ENCODE results near the gene WNK2. TPM values are rescaled to one million over a fixed set of nuclear protein-coding genes. Genes with fewer than 3 reads are reported as not detected.

WNK2 gene
- total RNA-seq, 4 donors from 2014 or later: 0.28 to 1.7 (median 0.47) TPM

DNA sequence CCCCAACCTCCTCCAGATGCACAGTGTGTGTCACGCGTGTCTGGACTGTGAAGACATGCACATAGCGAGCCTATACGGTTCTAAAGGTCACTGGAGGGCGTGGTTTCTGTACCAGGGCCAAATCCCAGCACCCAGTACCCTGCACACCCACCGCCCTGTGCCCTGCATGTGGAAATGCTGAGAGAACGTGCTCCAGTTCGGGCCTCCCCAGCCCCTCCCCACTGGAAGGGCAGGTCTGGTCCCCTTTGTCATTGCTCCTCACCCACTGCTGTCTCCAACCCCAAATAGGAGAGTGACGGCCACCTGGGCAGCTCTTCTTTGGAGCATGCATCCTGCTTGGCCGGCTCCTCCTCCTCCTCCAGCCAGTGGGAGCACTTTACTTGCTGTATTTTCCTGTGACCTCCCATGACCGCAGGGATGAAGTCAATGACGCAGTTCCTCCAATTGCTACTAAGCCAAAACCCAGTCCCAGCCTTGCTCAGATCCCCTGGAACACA is 116.7 kb downstream of the WNK2 start:
- DNase-seq (ENCODE audit: low spot score) (no peak), ATAC-seq (ENCODE audit: low FRiP score) (no peak)
- no peak for TF ChIP-seq CTCF (IDR thresholded peaks at IDR 0.05)

DNA sequence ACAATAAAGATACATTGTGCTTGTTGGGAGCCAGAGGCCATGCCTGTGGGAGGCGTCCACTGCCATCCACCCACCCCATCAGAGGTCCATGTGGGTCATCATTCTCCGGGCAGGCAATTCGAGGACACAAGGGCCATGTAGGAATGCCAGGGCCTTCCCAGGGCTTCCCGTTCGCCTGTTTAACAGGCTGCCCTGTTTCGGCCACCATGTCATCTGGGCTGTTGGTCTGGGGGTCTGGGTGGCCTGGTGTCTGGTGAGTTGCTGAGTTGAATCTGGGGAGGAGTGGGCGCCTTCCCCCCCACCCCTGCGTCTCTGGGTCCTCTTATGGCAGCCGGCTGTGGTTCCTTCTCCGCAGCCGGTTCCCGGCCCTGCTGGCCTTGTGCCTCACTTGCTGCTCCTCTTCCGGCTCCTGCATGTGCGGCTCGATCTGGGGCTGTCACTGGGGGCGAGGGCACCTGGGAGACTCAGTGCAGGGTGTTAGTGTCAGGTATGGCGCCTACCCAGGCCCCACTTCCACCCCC is 117.4 kb downstream of the WNK2 start:
- no peak for ATAC-seq (ENCODE audit: low FRiP score)
- DNase-seq (ENCODE audit: low spot score): no peak
- TF ChIP-seq CTCF (IDR thresholded peaks at IDR 0.05): no peak

DNA sequence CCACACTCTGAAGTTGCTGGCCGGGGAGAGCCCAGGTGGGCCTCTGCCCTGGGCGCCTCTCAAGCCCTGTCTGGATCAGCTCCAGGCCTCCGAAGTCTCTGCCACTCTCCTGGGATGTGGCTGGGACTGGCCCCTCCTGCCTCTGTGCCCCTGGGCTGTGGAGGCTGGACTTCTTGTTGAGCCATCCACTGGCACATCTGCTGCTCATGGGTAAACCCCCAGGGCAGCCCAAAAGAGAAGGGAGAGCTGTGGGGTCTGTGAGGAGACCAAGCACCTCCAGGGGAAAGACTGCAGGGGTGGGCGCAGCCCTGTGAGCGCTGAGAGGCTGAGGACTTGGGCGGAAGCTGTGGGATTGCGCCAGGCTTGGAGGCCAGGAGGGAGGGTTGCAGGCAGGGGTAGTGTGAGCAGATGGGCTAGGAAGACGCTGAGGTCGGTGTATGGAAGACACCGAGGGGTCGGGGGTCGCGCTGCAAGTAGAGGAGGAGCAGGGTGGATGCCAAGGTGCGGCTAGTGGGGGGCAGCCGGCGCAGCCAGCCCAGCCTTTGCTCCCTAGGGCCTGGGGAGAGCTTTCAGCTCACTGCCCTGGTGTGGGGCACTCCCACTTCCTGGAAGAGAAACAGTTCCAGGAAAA is 118.1 kb downstream of the WNK2 start:
- DNase-seq (ENCODE audit: low spot score) (no peak), ATAC-seq (ENCODE audit: low FRiP score) (peak; percentile 35)
- no peak for TF ChIP-seq CTCF (IDR thresholded peaks at IDR 0.05)

- ATAC-seq (ENCODE audit: low FRiP score) (peak; percentile 25), DNase-seq (ENCODE audit: low spot score) (no peak)
- TF ChIP-seq CTCF (IDR thresholded peaks at IDR 0.05): no peak
Measured at GRCh38 chr9:93302586-93303257, 118.8 kb downstream of the WNK2 start.

GRCh38 chr9:93303258-93303771 is 119.4 kb downstream of the WNK2 start:
- ATAC-seq (ENCODE audit: low FRiP score) (no peak), DNase-seq (ENCODE audit: low spot score) (no peak)
- TF ChIP-seq CTCF (IDR thresholded peaks at IDR 0.05): no peak

DNA sequence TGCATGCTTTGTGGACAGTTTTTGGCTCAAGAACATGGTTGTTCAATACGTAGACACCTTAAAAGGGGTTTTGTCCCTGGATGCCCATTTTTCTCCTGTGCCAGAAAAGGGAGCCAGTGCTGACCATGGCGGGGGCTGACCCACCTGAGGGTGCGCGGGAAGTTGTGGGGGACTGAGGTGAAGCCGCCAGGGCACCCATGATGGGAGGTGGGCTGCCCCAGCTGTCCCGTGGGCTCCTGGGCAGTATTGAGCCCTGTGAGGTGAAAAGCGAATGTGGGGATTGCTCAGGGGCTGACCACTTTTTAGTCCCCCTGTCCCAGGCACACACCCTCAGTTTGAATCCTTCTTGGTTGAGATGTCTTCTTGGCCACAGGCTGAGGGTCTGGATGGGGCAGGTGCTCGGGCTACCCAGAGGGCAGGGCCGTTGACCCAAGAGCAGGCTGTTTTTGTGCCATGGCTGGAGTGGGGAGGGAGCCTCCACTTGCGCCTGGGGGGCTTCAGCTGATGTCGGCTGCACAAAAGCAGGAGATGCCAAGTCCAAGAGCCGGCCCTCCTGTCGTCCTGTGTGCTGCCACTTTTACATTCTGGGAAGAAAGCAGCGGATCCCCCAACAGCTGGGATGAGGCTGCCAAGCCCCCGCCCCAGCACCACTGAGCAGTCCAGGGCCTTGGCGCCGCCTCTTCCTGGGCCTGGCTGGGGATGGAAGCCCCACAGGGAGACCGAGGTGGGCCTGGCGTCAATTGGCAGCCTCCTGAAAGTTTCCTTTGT is 120.1 kb downstream of the WNK2 start:
- DNase-seq (ENCODE audit: low spot score): no peak
- no peak for ATAC-seq (ENCODE audit: low FRiP score)
- no peak for TF ChIP-seq CTCF (IDR thresholded peaks at IDR 0.05)

All from omental fat pad (tissue), 4 donors.